Measurements from ENCODE around the gene FBXO48.

The FBXO48 gene

DNA sequence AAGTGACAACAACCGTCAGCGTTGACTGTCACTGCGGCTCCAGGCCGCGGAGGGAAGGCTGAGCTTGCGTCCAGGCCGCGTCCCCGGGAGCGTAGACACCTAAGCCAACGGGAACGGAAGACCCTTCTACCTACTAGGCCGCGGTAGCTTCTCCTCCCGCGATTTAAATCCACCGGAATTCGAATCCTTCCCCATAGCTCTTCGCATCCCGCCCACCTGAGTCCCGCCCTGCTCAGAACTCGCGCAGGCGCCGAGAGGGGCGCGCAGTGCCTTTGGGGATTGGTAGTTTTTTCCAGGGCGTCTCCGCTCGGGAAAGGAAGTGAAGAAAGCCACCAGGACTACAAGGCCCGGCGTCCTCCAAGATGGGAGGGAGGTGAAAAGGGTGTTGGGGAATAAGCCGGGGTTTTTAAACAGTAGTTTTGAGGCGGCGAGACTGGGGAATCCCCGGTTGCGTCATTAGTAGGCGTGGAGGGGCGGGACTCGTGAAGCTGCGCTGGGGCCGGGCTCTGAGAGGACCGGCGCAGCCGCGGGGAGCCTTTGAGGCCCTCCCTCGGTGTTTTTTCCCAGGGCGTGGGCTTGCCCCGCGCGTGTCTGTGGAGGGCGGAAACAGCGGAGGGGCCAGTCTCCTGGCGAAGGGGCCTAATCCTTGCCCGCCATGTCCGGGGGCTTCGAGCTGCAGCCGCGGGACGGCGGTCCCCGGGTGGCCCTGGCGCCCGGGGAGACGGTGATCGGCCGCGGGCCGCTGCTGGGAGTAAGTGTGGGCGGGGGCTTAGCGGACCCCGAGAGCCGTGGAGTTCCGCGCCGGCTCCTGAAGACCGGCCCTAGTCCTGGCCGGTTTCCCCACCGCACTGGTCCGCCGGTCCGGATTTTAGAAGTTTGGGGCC is at the start of gene FBXO48, which contains the start of gene APLF:
Gene FBXO48, minus strand, starts transcription at position 218 of the 884 bp plus-strand sequence. CDS start 2,149 bp downstream, outside the sequence.
Gene APLF, plus strand, starts transcription at position 509 of the 884 bp plus-strand sequence. Its CDS starts 147 bp downstream, at position 656.
- TF ChIP-seq, protein P1, sequence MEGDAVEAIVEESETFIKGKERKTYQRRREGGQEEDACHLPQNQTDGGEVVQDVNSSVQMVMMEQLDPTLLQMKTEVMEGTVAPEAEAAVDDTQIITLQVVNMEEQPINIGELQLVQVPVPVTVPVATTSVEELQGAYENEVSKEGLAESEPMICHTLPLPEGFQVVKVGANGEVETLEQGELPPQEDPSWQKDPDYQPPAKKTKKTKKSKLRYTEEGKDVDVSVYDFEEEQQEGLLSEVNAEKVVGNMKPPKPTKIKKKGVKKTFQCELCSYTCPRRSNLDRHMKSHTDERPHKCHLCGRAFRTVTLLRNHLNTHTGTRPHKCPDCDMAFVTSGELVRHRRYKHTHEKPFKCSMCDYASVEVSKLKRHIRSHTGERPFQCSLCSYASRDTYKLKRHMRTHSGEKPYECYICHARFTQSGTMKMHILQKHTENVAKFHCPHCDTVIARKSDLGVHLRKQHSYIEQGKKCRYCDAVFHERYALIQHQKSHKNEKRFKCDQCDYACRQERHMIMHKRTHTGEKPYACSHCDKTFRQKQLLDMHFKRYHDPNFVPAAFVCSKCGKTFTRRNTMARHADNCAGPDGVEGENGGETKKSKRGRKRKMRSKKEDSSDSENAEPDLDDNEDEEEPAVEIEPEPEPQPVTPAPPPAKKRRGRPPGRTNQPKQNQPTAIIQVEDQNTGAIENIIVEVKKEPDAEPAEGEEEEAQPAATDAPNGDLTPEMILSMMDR (IDR thresholded peaks at IDR 0.05; ENCODE audit: low read depth, low read length), result no peak
- DNase-seq (ENCODE audit: extremely low read depth, low read depth), result peak; percentile 97

DNA sequence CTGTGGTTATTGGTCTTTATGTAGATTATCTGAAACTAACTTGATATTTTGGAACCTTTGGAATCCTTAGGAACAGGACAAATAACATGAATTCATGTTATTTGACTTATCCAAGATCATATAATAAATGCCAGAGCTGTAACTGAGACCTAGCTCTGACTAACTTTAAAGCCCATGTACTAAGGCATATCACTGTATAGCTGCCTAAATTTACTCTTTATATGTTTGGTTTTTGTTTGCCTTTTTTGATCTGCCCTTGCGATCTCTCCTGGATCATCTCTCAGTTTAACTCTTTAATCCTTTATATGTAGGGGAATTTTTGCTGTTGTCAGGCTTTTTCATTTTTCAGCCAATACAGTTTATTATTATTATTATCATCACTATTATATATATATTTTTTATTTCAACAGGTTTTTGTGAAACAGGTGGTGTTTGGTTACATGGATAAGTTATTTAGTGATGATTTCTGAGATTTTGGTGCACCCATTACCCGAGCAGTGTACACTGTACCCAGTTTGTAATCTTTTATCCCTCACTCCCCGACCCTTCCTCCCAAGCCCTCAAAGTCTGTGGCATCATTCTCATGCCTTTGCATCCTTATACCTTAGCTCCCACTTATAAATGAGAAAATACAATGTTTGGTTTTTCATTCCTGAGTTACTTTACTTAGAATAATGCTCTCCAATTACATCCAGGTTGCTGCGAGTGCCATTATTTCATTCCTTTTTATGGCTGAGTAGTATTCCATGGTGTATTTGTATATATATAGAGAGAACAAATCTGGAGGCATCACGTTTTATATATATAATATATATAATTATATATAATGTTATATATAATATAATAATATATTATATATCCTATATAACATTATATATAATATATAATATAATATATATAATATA is 49.2 kb upstream of the FBXO48 start:
- DNase-seq (ENCODE audit: extremely low read depth, low read depth), result no peak
- TF ChIP-seq, protein P1 (IDR thresholded peaks at IDR 0.05; ENCODE audit: low read depth, low read length), result no peak

GRCh38 chr2:68514316-68514929 is 47.3 kb upstream of the FBXO48 start:
- TF ChIP-seq, protein P1 (IDR thresholded peaks at IDR 0.05; ENCODE audit: low read depth, low read length), result no peak
- no peak for DNase-seq (ENCODE audit: extremely low read depth, low read depth)

DNA sequence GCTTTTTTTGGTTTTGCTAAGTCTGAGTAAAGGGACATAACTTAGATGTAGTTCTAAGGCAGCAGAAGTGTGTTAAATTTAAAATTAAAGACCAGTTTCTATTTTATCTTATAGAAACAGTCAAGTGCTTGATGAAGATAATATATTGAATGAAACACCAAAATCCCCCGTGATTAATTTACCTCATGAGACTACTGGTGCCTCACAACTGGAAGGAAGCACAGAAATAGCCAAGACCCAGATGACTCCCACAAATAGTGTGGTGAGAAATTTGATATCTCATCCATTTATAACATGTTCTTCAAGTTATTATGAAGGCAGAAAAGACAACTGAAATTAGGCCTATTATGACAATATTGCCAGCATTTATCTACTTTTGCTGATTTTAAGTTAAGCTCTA is 45.9 kb upstream of the FBXO48 start:
- TF ChIP-seq, protein P1 (IDR thresholded peaks at IDR 0.05; ENCODE audit: low read depth, low read length), result no peak
- no peak for DNase-seq (ENCODE audit: extremely low read depth, low read depth)

- TF ChIP-seq, protein P1 (IDR thresholded peaks at IDR 0.05; ENCODE audit: low read depth, low read length), result no peak
- DNase-seq (ENCODE audit: extremely low read depth, low read depth), result no peak
These were observed 45.2 kb upstream of the FBXO48 start for GRCh38 chr2:68512326-68512725.

DNA sequence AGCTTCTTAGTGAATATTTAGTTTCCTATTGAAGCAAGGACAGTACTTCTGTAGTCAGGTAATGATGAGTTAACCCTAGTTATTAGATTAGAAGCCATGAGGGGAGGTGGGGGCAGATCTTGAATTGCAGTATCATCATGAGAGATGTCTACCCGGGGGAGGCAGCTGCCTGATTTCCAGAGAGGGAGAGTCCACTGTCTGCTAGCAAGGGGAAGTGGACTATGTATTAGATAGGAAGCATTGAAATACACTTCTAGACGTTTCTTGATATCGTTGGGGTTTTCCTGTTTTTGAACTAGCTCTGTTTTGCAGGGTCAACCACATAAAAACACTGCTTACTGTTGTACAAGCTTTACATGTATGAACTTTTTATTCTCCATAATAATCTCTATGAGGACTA is 39.1 kb upstream of the FBXO48 start:
- no peak for DNase-seq (ENCODE audit: extremely low read depth, low read depth)
- TF ChIP-seq, protein P1 (IDR thresholded peaks at IDR 0.05; ENCODE audit: low read depth, low read length), result no peak

All from AG09319 (cell line).